GM13977 (cell line): Measurements from ENCODE around the gene CRTC3.
A peak's percentile ranks its signal among the peaks of the same experiment; 100 is the strongest.

ENCODE experiments used
- DNase-seq: peaks from one replicate; pipeline ENCODE4 v3.0.0; 2012; ENCODE audit warnings: low spot score
- in situ Hi-C: fragments of 300-500 bp; cut with MboI; formaldehyde crosslinking; loops from one replicate; pipeline ENCODE4 v1.12.0; 2022; ENCODE audit warnings: low sequenced_read_pairs, low pct_unique_long_range_greater_than_20kb, mixed read lengths, inconsistent platforms; ENCODE audit not compliant: unreplicated experiment
- TF ChIP-seq, protein P1 (sequence below): IDR thresholded peaks from 2 replicates; pipeline ENCODE4 v1.5.1; 2012; ENCODE audit warnings: mild to moderate bottlenecking, control low read depth; ENCODE audit not compliant: insufficient read depth; ENCODE audit errors: extremely low read depth, missing control alignments

The CRTC3 gene

DNA sequence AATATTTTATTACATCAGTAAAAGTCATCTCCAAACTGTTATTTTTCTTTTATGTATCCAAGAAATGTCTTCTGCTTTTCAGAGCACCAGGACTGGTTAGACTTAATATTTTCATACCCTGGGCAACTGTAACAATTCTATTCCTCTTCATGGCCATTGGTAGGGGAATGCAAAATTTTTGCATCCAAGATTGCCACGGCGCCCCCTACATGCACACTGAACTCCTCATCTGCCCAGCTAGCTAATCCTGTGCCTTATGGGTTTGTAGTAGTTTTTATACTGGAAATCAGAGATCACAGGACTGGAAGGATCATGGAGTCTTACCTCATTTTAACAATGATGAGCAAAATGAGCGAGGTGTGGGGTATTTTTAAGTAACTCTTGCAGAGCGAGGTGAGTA, 74.2 kb downstream of the CRTC3 start:
- DNase-seq: no peak
- TF ChIP-seq, protein P1, sequence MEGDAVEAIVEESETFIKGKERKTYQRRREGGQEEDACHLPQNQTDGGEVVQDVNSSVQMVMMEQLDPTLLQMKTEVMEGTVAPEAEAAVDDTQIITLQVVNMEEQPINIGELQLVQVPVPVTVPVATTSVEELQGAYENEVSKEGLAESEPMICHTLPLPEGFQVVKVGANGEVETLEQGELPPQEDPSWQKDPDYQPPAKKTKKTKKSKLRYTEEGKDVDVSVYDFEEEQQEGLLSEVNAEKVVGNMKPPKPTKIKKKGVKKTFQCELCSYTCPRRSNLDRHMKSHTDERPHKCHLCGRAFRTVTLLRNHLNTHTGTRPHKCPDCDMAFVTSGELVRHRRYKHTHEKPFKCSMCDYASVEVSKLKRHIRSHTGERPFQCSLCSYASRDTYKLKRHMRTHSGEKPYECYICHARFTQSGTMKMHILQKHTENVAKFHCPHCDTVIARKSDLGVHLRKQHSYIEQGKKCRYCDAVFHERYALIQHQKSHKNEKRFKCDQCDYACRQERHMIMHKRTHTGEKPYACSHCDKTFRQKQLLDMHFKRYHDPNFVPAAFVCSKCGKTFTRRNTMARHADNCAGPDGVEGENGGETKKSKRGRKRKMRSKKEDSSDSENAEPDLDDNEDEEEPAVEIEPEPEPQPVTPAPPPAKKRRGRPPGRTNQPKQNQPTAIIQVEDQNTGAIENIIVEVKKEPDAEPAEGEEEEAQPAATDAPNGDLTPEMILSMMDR: peak; percentile 60
- in situ Hi-C loops: no loop called here

DNA sequence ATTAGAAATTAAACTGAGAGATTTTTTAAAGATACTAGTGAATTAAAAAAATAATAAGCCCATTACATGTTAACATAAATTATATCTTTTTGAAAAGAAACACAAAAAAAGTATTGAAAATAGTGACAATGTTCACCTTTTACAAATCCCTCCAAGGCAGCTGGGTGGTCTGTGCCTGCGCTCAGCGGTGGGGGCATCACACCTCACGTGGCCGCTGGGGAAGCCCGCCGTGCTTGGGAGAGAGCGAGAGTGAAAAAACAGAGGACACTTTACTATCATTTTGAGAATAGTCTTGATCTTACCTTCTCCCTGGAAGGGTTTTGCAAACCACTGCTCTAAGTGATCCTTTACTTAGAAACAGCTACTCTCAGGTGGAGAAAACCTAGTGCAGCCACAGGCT, 76.9 kb downstream of the CRTC3 start:
- in situ Hi-C loops: no loop called here
- no peak for DNase-seq
- TF ChIP-seq, protein P1: no peak

DNA sequence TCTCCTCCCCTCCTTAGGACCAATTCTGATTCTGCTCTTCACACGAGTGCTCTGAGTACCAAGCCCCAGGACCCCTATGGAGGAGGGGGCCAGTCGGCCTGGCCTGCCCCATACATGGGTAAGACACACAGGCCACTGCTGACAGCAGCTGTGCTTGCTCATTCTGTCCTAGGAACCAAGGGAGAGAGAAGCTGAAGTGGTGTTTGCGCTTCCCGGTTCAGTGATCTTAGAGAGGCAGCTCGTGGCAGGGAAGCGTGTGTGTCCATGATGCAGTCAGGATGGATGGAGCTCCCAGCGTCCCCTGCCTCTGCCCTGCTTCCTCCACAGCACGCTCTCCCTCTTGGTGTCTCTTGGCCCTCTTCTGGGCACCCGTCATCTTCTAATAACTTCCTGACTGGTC, 77.6 kb downstream of the CRTC3 start:
- in situ Hi-C loops: no loop called here
- TF ChIP-seq, protein P1: no peak
- DNase-seq: no peak

DNA sequence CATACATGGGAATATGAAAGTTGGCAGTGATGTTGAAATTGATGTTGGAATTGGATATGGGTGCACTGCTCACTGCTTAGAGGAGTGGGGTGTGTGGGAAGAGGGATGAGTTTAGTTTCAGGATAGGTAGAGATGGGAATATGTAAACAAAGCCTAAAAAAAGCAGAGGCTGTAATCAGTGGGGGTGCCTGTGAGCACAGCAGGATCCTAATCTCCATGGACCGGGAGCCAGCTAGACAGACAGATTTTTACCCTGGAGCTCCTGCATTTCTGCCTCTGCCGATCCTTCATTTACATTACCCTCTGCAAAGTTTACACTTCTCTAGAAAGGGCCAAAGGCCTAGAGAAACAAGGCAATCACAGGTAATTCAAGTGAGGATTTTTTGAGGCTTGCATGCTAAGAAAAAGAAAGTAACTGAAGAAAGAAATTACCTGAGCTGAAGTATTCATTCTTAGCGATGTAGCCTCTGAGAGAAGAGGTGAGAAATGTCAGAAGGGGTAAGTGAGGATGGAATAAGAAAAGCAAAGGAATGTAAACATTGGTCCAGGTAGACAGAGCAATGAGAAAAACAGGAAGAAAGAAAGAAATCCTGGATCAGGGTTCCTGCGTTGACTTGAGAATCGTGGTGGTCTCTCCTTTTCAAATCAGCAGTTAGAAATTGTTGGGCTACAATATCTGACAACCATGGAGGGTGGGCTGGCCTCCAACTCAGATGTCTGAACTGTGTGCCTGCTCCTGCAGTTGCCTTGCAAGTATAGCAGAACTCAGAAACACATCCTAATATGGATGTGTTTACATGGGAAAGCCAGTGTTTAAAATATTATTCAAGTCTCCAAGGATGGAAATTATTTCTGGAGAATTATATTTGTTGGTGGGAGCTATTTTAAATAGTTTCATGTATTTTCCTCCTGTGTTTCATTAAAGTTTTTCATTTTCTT, 79.8 kb downstream of the CRTC3 start:
- in situ Hi-C loops: no loop called here
- TF ChIP-seq, protein P1: no peak
- no peak for DNase-seq

DNA sequence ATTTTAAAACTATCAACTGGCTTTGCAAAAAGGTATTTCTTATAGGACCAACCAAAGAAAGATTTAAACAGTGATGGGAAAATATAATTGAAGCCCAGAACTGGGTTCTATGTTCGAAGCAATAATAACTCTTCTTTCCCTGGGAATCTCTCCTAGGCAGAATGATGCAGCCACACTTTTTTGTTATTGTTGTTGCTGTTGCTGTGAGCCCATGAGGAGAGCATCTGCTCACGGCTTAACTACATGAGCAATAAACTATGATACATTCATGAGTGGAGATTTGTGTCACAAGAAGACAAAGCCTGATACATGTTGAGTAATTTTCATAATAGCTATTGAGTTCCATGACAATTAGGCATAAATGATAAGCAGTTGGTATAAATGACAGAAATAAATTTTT, 80.5 kb downstream of the CRTC3 start:
- TF ChIP-seq, protein P1: no peak
- in situ Hi-C loops: no loop called here
- DNase-seq: no peak

DNA sequence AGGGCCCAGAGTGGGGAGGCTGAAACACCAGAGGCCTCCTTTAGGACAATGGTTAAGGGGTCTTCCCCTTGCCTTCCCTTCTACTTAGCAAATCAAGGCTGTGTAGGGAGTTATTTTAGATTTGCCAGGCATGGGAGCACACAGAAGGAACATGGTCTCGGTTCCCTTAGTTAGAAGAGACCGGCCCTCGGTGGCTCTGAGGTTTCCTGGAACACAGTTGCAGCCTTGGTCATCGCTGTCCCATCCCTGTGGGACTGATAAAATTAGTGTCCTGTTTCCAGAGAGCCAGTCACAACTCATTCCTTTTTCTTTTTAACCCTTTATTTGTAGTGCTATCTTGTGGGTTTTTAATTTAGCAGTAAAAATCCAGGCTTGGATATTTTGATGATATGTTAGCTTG, 81.4 kb downstream of the CRTC3 start:
- in situ Hi-C loops: no loop called here
- TF ChIP-seq, protein P1: no peak
- DNase-seq: no peak

DNA sequence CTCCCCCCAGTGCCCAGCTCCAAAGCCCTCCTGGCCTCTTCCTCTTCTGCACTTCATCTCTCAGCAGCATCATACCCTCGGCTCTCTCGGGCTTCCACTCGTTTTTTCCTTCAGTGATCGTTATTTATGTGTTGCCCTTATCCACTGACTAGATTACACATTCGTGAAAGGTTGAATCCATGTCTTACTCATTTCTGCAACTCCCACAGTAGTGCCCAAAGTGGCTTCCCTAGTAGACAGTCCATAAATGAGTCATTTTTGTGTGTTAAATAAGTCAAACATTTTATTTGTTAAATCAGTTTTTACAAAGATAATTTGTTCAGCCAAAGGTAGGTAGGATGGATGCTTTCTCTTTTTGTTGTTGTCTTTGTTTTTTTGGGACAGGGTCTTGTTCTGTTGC, 87.4 kb downstream of the CRTC3 start:
- TF ChIP-seq, protein P1: no peak
- in situ Hi-C loops: no loop called here
- no peak for DNase-seq
